Endodermal cell (in vitro differentiated cells): ENCODE data around the gene TRHDE. TPM values are rescaled to one million over a fixed set of nuclear protein-coding genes. Genes with fewer than 3 reads are reported as not detected.

Experiments used
- DNase-seq: peaks from one replicate; pipeline ENCODE4 v3.0.0-alpha.2; 2017
- H3K27ac ChIP-seq: 2 replicates; pipeline ENCODE4 v1.5.1; 2013; ENCODE audit warnings: mild to moderate bottlenecking, low read depth, low read length, moderate library complexity
- H3K27me3 ChIP-seq: 2 replicates; pipeline ENCODE4 v1.6.1; 2013; ENCODE audit warnings: mild to moderate bottlenecking, low read length, moderate library complexity; ENCODE audit not compliant: insufficient read depth, control insufficient read depth, poor library complexity, severe bottlenecking
- H3K36me3 ChIP-seq: 2 replicates; pipeline ENCODE4 v1.7.0; 2013; ENCODE audit warnings: mild to moderate bottlenecking, low read length, moderate library complexity; ENCODE audit not compliant: control insufficient read depth, insufficient read depth
- H3K4me1 ChIP-seq: one replicate; pipeline ENCODE4 v1.7.0; 2013; ENCODE audit warnings: low read length; ENCODE audit not compliant: control insufficient read depth, insufficient read depth
- H3K4me3 ChIP-seq: 2 replicates; pipeline ENCODE4 v1.5.1; 2013; ENCODE audit warnings: mild to moderate bottlenecking, low read length, moderate library complexity
- H3K9ac ChIP-seq: 2 replicates; pipeline ENCODE4 v1.6.1; 2013; ENCODE audit warnings: mild to moderate bottlenecking, low read length, moderate library complexity; ENCODE audit not compliant: poor library complexity, severe bottlenecking; ENCODE audit errors: extremely low read depth
- H3K9me3 ChIP-seq: 2 replicates; pipeline ENCODE4 v1.6.1; 2013; ENCODE audit warnings: mild to moderate bottlenecking, low read length, moderate library complexity; ENCODE audit not compliant: control insufficient read depth
- H3K27ac Mint-ChIP-seq: 2 replicates; pipeline ENCODE4 v1.8.0; 2020; ENCODE audit warnings: mixed read lengths
- H3K27me3 Mint-ChIP-seq: 2 replicates; pipeline ENCODE4 v1.8.0; 2021; ENCODE audit warnings: mild to moderate bottlenecking, mixed read lengths; ENCODE audit not compliant: insufficient read depth
- H3K36me3 Mint-ChIP-seq: 2 replicates; pipeline ENCODE4 v1.8.0; 2020; ENCODE audit warnings: low read depth, mixed read lengths
- H3K4me1 Mint-ChIP-seq: 2 replicates; pipeline ENCODE4 v1.8.0; 2020; ENCODE audit warnings: mixed read lengths
- H3K4me3 Mint-ChIP-seq: 2 replicates; pipeline ENCODE4 v1.8.0; 2020; ENCODE audit warnings: mild to moderate bottlenecking, moderate library complexity, mixed read lengths
- H3K9me3 Mint-ChIP-seq: 2 replicates; pipeline ENCODE4 v1.8.0; 2020; ENCODE audit warnings: mild to moderate bottlenecking, mixed read lengths
- WGBS, 2 experiments: methylation state at CpG; one replicate each; pipeline versions ENCODE4 v1.1.5 to v1.1.7; 2013; ENCODE audit warnings: missing lambda C conversion rate in 2 of 2, mixed read lengths in 1 of 2; ENCODE audit not compliant: insufficient coverage in 1 of 2, insufficient read length in 1 of 2; 5-methylcytosine and 5-hydroxymethylcytosine counted together
- total RNA-seq, 2 donors: library from RNA; stranded (reverse); fragmentation: NEBNext Ultra II Directional in 1 of 2; extraction: Animal tissue kit (Norgen Biotek cat#: 25700) in 1 of 2; gene quantifications; 2 replicates in 1 of 2; 3 replicates in 1 of 2; pipeline ENCODE4 v1.2.1, GENCODE V29; 2021
- TF ChIP-seq, protein P1 (sequence below): fragments of 200-600 bp; sonication (generic); conservative IDR thresholded peaks from 2 replicates; pipeline ENCODE4 v1.5.0; 2021; ENCODE audit warnings: antibody characterized with exemption, mild to moderate bottlenecking

TRHDE gene
- total RNA-seq, 2 donors from 2014 or later = 0.20 to 1.2 TPM

DNA sequence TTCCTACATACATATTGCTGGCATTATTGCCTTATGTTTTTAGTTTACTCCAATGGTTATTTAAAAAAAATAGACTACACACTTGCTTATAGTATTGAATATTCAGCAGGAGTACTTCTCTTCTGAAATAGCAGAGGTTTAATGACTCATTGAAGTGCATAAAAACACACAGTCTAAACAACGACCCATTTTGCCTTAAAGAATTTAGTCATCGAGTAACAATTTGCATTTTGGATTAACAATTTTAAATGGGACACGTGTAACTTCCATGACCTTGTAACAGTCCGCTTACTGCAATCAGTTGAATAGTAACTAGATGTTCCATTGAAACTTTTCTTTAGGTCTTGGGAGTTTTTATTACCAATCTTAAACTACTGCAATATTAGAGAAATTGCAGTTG is 9.0 kb downstream of the TRHDE start:
- no peaks in the 10 kb centered on the region for H3K4me1 ChIP-seq
- no peaks in the 10 kb centered on the region for H3K9me3 ChIP-seq
- H3K27me3 Mint-ChIP-seq = peaks cover 5% of the 10 kb centered on the region
- H3K36me3 Mint-ChIP-seq = no peaks in the 10 kb centered on the region
- no peaks in the 10 kb centered on the region for H3K9me3 Mint-ChIP-seq
- 52 to 62% methylated on average over 3 to 4 of the region's 4 CpGs for WGBS, 2 experiments
- peaks cover 5% of the 10 kb centered on the region for H3K27me3 ChIP-seq
- H3K4me3 ChIP-seq = no peak overlapping the region
- no peak overlapping the region for H3K27ac Mint-ChIP-seq
- H3K27ac ChIP-seq = no peak overlapping the region
- no peak overlapping the region for H3K4me3 Mint-ChIP-seq
- DNase-seq = no peak
- no peaks in the 10 kb centered on the region for H3K36me3 ChIP-seq
- no peak overlapping the region for H3K9ac ChIP-seq
- H3K4me1 Mint-ChIP-seq = peaks cover 2% of the 10 kb centered on the region
- TF ChIP-seq, protein P1, sequence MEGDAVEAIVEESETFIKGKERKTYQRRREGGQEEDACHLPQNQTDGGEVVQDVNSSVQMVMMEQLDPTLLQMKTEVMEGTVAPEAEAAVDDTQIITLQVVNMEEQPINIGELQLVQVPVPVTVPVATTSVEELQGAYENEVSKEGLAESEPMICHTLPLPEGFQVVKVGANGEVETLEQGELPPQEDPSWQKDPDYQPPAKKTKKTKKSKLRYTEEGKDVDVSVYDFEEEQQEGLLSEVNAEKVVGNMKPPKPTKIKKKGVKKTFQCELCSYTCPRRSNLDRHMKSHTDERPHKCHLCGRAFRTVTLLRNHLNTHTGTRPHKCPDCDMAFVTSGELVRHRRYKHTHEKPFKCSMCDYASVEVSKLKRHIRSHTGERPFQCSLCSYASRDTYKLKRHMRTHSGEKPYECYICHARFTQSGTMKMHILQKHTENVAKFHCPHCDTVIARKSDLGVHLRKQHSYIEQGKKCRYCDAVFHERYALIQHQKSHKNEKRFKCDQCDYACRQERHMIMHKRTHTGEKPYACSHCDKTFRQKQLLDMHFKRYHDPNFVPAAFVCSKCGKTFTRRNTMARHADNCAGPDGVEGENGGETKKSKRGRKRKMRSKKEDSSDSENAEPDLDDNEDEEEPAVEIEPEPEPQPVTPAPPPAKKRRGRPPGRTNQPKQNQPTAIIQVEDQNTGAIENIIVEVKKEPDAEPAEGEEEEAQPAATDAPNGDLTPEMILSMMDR = no peak

DNA sequence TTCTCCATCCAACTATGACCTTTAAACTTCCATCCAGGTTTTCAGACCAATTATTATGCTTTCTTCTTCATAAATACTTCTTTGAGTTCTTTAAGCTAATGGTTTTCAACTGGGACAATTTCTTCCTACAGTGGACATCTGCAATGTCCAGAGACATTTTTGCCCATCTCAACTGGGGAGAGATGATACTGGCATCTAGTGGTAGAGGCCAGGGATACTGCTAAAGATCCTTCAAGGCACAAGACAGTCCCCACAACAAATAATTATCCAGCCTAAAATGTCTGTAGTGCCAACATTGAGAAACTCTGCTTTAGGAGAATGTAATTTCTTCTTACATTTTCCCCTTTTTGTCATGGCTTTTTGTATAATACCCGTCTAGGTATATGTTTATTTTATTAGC is 10.6 kb downstream of the TRHDE start:
- no peaks in the 10 kb centered on the region for H3K36me3 Mint-ChIP-seq
- TF ChIP-seq, protein P1 = peak; percentile 74
- no peak for DNase-seq
- Histone ChIP-seq H3K36me3 (no peaks in the 10 kb centered on the region), H3K27ac (no peak overlapping the region), H3K9me3 (no peaks in the 10 kb centered on the region), H3K4me3 (no peak overlapping the region), H3K27me3 (no peaks in the 10 kb centered on the region), H3K9ac (no peak overlapping the region), H3K4me1 (no peaks in the 10 kb centered on the region)
- H3K27me3 Mint-ChIP-seq = peaks cover 3% of the 10 kb centered on the region
- H3K9me3 Mint-ChIP-seq = no peaks in the 10 kb centered on the region
- H3K4me3 Mint-ChIP-seq = no peak overlapping the region
- WGBS, 2 experiments = no CpG with 5 or more reads among the region's 1 CpG
- peaks cover 2% of the 10 kb centered on the region for H3K4me1 Mint-ChIP-seq
- no peak overlapping the region for H3K27ac Mint-ChIP-seq

DNA sequence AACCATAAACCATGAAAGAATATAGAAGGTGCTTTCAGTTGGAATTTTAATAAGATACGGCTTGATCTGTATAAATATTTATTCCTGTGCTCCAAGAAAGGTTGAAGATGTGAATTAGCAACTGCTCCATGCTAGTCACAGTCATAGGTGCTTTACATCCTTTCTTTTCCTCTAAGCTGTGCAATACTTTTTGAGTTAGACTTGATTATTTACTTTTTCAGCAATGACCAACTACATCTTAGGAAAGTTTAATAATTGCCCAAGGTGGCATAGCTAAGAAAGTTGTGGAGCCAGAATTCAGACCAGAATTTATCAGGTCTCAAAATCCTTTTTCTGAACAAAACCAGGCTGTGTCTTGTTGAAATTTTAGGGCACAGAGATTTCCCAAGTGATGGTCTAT is 13.7 kb downstream of the TRHDE start:
- Mint-ChIP-seq H3K27me3 (no peaks in the 10 kb centered on the region), H3K27ac (no peak overlapping the region), H3K4me1 (no peaks in the 10 kb centered on the region), H3K9me3 (no peaks in the 10 kb centered on the region), H3K36me3 (no peaks in the 10 kb centered on the region), H3K4me3 (no peak overlapping the region)
- Histone ChIP-seq H3K9me3 (no peaks in the 10 kb centered on the region), H3K36me3 (no peaks in the 10 kb centered on the region), H3K27me3 (no peaks in the 10 kb centered on the region), H3K4me3 (no peak overlapping the region), H3K27ac (no peak overlapping the region), H3K9ac (no peak overlapping the region), H3K4me1 (no peaks in the 10 kb centered on the region)
- DNase-seq = no peak
- 100% methylated on average over 1 of the region's 1 CpG for WGBS, 2 experiments
- TF ChIP-seq, protein P1 = no peak
